ENCODE measurements around the gene MT1X. TPM values are rescaled to one million over a fixed set of nuclear protein-coding genes. Genes with fewer than 3 reads are reported as not detected.

The MT1X gene
- total RNA-seq, 1 experiment from 2014 or later = 74.3 TPM

- Histone ChIP-seq H3K36me3 (ENCODE audit: insufficient read depth, low read length, poor library complexity, severe bottlenecking) (no peaks in the 10 kb centered on the region), H3K27me3 (replicated peaks; ENCODE audit: insufficient read depth, low read depth, low read length, poor library complexity) (peaks cover 43% of the 10 kb centered on the region), H3K9me3 (ENCODE audit: low read depth, low read length, poor library complexity, severe bottlenecking) (no peaks in the 10 kb centered on the region), H3K4me1 (ENCODE audit: insufficient read depth, low read length, poor library complexity, severe bottlenecking) (no peaks in the 10 kb centered on the region), H3K27ac (ENCODE audit: low read depth, low read length, poor library complexity, severe bottlenecking) (no peak within 1 kb of the TSS), H3K4me3 (ENCODE audit: low read depth, low read length, poor library complexity, severe bottlenecking) (peak within 1 kb of the TSS; percentile 17)
- TSS peak; percentile 93 for BruUV-seq (replicated peaks)
- intact Hi-C loops (cut with micrococcal nuclease; ENCODE audit: unreplicated experiment) = no loop called here
- CTCF ChIA-PET = no interaction called here
- DNase-seq (ENCODE audit: low spot score) = peak; percentile 63
- TF ChIP-seq EZH2 (IDR thresholded peaks at IDR 0.05; ENCODE audit: borderline replicate concordance, low read depth, low read length, poor library complexity, severe bottlenecking) = no peak
- no peak for TF ChIP-seq CTCF (conservative IDR thresholded peaks at IDR 0.05; ENCODE audit: low read depth, low read length)
- POLR2A ChIA-PET (ENCODE audit: low non-redundant PET) = no interaction called here
Measured at GRCh38 chr16:56667581-56668571, 14.4 kb upstream of the MT1X start, which contains the start of gene MT1G. TSS of gene MT1G (minus strand) at chr16:56668065. CDS start at chr16:56667993, 72 bp downstream.

GRCh38 chr16:56669005-56669839, 13.0 kb upstream of the MT1X start, which contains the start of gene MT1H:
TSS of gene MT1H (plus strand) at chr16:56669814. CDS start at chr16:56669885, 71 bp downstream.
- no peak within 1 kb of the TSS for H3K27ac ChIP-seq (ENCODE audit: low read depth, low read length, poor library complexity, severe bottlenecking)
- no peaks in the 10 kb centered on the region for H3K4me1 ChIP-seq (ENCODE audit: insufficient read depth, low read length, poor library complexity, severe bottlenecking)
- H3K4me3 ChIP-seq (ENCODE audit: low read depth, low read length, poor library complexity, severe bottlenecking) = no peak within 1 kb of the TSS
- TF ChIP-seq CTCF (conservative IDR thresholded peaks at IDR 0.05; ENCODE audit: low read depth, low read length) = no peak
- no peak for TF ChIP-seq EZH2 (IDR thresholded peaks at IDR 0.05; ENCODE audit: borderline replicate concordance, low read depth, low read length, poor library complexity, severe bottlenecking)
- ChIA-PET CTCF (no interaction called here), POLR2A (ENCODE audit: low non-redundant PET) (no interaction called here)
- BruUV-seq (replicated peaks) = no TSS peak
- no peaks in the 10 kb centered on the region for H3K36me3 ChIP-seq (ENCODE audit: insufficient read depth, low read length, poor library complexity, severe bottlenecking)
- intact Hi-C loops (cut with micrococcal nuclease; ENCODE audit: unreplicated experiment) = no loop called here
- peaks cover 32% of the 10 kb centered on the region for H3K27me3 ChIP-seq (replicated peaks; ENCODE audit: insufficient read depth, low read depth, low read length, poor library complexity)
- H3K9me3 ChIP-seq (ENCODE audit: low read depth, low read length, poor library complexity, severe bottlenecking) = no peaks in the 10 kb centered on the region
- DNase-seq (ENCODE audit: low spot score) = no peak

- no peak for DNase-seq (ENCODE audit: low spot score)
- ChIA-PET POLR2A (ENCODE audit: low non-redundant PET) (no interaction called here), CTCF (no interaction called here)
- intact Hi-C loops (cut with micrococcal nuclease; ENCODE audit: unreplicated experiment) = no loop called here
- Histone ChIP-seq H3K36me3 (ENCODE audit: insufficient read depth, low read length, poor library complexity, severe bottlenecking) (no peaks in the 10 kb centered on the region), H3K27ac (ENCODE audit: low read depth, low read length, poor library complexity, severe bottlenecking) (no peak overlapping the region), H3K9me3 (ENCODE audit: low read depth, low read length, poor library complexity, severe bottlenecking) (no peaks in the 10 kb centered on the region), H3K4me3 (ENCODE audit: low read depth, low read length, poor library complexity, severe bottlenecking) (no peak overlapping the region), H3K27me3 (replicated peaks; ENCODE audit: insufficient read depth, low read depth, low read length, poor library complexity) (peaks cover 32% of the 10 kb centered on the region), H3K4me1 (ENCODE audit: insufficient read depth, low read length, poor library complexity, severe bottlenecking) (no peaks in the 10 kb centered on the region)
- no TSS peak for BruUV-seq (replicated peaks)
- TF ChIP-seq CTCF (conservative IDR thresholded peaks at IDR 0.05; ENCODE audit: low read depth, low read length) (no peak), EZH2 (IDR thresholded peaks at IDR 0.05; ENCODE audit: borderline replicate concordance, low read depth, low read length, poor library complexity, severe bottlenecking) (no peak)
Measured at GRCh38 chr16:56669840-56670619, 12.2 kb upstream of the MT1X start.
